RCC 7860 (cell line): ENCODE results near the gene CYP11A1.

ENCODE experiments used
- DNase-seq: peaks from one replicate; pipeline ENCODE4 v3.0.0-alpha.2; 2015; ENCODE audit warnings: low spot score
- FAIRE-seq: peaks from 2 replicates; lab custom pipeline; 2012; peaks lifted over from hg19 to GRCh38; lab: Jason Lieb, UNC

Gene CYP11A1

DNA sequence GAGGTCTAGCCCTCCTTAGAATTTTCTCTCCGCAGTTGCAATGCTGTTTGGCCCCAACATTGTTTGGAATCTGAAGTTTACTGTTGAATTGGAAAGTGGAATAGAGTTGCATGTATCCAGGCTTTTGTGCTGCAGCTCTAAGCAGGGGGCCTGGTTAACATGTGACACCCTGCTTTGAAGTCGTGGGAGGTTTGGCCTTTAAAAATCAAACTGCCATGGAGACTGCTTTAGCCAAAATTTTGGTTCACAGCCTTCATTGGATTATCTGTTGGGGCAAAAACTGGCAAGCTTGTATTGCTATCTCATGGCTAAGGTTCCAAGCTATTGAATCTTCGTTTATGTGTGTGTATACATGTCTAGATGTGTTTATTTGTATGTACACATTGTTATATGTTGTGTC lies 15.8 kb downstream of the CYP11A1 start:
- FAIRE-seq (no peak), DNase-seq (no peak)

DNA sequence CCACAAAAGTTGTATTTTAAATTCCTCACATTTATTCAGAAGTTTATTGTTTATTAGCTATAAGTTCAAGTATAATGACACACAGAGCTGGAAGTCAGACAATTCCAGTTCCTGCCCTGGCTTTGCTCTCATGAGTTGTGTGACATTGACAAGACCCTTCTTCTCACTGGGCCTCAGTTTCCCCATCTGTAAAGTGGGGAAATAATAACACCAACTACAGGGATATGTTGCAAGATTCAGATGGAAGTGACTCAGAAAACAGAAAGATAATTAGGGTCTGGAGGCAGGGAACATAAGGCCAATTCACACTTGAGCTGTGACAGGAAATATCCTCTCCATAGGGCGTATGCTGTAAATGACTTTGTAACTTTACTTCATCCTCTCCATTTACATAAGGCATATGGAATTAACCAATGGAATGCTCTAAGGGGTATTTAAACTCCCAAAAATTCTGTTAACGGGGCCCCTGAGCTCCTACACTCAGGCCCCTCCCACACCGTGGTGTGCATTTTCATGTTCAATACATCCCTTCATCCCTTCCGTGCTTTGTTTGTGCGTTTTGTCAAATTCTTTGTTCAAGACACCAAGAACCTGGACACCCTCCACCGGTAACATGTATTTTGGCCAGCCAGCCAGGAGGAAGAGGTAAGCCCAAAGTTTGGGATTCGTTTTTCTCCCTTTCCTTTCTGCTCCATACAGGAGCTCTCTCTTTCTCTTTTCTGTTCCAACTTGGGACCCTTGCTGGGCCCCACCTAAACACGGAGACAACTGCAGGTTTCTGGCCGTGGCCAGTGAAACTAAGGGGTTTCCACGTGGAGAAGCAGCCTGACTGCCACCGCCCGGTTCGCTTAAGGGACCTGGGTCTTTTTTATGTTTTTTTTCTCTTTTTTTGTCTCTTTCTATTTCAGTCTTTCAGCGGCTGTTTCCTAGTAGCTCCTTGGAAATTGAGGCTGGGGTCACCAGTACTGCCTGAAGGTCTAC lies 16.9 kb downstream of the CYP11A1 start:
- DNase-seq = no peak

DNA sequence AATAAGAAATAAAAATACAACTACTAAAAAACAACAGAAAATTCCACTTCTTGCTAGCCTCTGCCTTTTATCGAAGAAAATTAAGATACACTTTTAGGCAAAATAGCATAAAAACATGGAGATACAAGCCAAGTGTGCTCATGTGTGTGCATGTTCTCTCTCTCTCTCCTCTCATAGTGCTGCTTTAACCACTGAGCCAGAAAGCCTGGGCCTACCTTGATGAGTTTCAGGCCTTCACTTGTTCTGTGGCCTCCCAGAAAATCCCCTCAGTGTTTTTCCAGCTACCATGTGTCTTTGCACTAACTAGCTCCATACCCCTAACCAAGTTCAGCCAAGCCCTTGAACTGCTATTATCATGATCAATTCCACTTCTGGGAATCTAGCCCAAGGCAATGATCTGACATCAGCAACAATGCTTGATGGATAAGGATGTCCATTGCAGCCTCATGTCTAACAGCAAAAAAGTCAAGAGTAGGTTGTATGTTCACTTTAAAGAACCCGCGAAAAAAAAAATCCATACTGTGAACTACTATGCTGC lies 18.1 kb downstream of the CYP11A1 start:
- DNase-seq (no peak), FAIRE-seq (no peak)

More for the DNA sequence above, 16.9 kb downstream of the CYP11A1 start:
- FAIRE-seq = no peak

GRCh38 chr15:74347757-74348250 lies 19.6 kb downstream of the CYP11A1 start:
- no peak for DNase-seq
- no peak for FAIRE-seq

GRCh38 chr15:74345051-74345450 lies 22.4 kb downstream of the CYP11A1 start:
- FAIRE-seq (no peak), DNase-seq (peak; percentile 29)

DNA sequence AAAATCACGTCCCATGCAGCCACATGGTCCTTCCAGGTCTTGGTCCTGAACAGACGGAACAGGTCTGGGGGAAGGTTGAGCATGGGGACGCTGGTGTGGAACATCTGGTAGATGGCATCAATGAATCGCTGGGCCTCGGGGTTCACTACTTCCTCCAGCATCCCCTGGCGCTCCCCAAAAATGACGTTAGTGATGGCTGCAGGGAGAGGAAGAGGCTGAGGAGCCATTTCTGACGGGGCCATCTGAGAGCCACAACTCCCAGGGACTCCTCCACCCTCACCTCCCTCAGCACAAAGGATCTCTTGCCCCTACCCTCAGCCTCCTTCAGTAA lies 23.7 kb downstream of the CYP11A1 start:
- no peak for FAIRE-seq
- no peak for DNase-seq

DNA sequence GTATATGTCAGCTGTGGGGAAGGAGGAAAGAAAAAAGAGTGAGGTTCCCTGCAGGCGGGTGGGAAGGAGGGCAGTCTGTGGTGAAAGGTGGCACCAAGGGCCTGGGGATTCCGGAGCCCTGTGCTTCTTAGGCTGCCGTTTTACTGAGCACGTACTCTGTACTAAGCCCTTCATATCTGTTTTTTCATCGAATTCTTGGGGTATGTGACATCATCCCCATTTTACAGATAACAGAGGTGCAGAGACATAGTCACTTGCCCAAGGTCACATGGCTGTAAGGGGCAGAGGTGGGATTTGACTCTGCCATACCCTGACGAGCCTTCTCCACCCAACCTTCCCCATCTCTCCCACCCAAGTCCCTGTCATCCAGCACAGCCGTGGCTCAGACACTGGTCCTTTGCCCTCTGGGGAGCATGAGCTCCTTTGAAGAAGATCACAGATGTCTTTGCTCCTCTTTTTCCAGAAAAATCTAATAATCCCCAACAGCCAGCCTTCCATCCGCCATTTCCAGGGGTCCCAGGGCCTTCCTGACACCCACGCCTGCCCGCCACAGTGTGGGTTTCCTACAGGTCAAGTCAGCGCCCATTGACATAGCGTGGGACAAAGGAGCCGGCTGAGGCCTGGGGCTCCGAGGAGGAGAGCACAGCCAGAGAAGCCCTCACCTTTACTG lies 24.2 kb downstream of the CYP11A1 start:
- FAIRE-seq = no peak
- DNase-seq = no peak

DNA sequence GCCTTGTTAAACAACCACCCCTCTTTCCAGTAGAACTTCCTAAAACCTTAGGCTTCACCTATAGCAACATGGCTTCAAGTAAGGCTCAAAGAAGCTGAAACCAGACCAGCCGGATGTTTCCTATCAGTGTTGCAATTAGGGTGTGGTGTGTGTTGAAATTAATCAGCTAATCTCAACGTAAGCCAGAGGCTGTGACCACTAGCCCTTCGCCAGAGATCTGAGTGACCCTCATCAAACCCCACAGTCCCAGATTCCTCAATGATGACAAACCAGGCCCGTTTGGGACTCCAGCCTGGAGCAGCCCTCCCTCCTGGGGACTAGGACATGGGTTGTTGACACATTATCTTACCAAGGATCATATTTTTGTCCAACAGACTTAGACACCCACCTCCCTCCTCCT lies 27.3 kb downstream of the CYP11A1 start:
- DNase-seq (no peak), FAIRE-seq (no peak)

DNA sequence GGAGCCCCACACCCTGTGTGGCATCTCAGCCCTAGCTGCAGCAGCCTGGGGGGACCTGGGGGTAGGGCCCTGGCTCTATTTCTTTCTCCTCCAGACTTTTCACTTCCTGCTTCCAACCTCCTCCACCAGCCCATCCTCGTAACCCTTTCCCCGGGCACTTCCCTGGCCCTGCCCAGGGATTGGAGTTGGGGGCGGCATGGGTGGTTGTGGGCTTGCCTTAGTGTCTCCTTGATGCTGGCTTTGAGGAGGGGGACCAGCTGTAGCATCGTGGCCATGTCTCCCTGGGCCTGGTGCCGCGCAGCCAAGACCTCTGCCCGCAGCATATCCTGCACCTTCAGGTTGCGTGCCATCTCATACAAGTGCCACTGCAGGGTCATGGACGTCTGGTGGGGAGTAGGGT lies 28.1 kb downstream of the CYP11A1 start:
- FAIRE-seq = no peak

GRCh38 chr15:74338676-74339075 lies 28.8 kb downstream of the CYP11A1 start:
- DNase-seq (no peak), FAIRE-seq (no peak)

More for the DNA sequence above, 28.1 kb downstream of the CYP11A1 start:
- DNase-seq = no peak

GRCh38 chr15:74337607-74338211 lies 29.7 kb downstream of the CYP11A1 start:
- DNase-seq = no peak
- FAIRE-seq = no peak

DNA sequence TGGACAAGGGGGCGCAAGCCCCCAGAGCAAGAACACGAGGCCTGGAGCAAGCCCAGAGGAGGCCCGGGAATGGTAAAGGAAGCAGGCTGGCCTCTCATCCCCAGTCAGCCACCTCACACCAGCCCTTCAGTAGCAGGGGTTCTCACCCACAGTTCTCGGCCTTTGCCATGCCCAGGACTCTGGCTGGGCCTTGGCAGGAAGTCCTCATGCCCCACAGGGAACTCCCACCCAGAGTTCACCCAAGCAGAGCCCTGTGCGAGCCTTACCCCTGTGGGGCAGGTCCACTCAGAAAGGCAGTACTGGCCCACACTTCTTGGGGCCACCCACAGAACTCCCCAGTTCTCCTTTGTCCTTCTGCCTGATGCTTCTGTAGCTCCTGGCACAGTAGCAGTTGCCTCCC lies 30.3 kb downstream of the CYP11A1 start:
- DNase-seq (no peak), FAIRE-seq (no peak)

GRCh38 chr15:74336061-74337005 lies 31.1 kb downstream of the CYP11A1 start:
- DNase-seq = peak; percentile 22
- FAIRE-seq = no peak

GRCh38 chr15:74335396-74335795 lies 32.0 kb downstream of the CYP11A1 start:
- DNase-seq = no peak
- FAIRE-seq = no peak

DNA sequence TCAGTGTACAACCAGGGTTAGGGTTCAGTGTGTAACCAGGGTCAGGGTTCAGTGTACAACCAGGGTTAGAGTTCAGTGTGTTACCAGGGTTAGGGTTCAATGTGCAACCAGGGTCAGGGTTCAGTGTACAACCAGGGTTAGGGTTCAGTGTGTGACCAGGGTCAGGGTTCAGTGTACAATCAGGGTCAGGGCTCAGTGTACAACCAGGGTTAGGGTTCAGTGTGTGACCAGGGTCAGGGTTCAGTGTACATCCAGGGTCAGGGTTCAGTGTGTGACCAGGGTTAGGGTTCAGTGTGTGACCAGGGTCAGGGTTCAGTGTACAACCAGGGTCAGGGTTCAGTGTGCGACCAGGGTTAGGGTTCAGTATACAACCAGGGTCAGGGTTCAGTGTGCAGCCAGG lies 33.3 kb downstream of the CYP11A1 start:
- FAIRE-seq (no peak), DNase-seq (no peak)

DNA sequence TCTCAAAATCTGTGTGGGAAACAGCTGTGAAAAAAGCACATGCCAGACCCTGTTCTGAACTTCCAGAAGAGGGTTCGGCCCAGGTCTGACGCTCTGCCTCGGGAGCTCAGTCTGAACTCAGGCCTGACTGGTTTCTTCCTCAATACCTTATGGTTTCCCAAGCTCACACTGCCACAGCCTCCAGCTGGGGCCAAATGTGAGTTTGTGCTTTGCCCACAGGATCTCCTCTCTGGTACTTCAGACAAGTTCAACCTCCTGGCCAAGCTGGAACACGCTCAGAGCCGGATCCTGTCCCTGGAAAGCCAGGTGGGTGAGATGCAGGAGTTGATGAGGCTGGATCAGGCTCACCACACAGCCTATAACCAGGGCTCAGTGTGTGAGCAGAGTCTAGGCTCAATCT lies 33.8 kb downstream of the CYP11A1 start:
- FAIRE-seq (no peak), DNase-seq (no peak)

DNA sequence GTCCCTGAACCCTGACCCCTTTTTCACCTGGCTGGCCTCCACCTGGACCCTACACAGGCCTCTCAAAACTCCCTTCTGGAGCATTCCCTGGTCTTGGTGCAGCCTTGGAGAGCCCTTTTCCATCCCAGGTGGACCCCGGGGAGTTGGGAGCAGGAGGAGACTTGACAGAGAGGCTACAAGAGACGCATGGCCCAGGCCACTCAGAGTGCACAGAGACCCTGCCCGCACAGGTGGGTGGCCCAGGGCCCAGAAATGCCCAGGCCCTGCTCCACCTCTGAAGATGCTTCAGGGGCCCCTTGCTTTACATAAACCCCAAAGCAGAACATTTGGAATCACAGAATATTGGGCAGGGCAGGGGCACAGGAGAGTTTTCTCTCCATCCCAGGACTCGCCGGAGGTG lies 34.4 kb downstream of the CYP11A1 start:
- DNase-seq (no peak), FAIRE-seq (no peak)

- DNase-seq = no peak
- no peak for FAIRE-seq
Observed at GRCh38 chr15:74332611-74333010, 34.8 kb downstream of the CYP11A1 start.

DNA sequence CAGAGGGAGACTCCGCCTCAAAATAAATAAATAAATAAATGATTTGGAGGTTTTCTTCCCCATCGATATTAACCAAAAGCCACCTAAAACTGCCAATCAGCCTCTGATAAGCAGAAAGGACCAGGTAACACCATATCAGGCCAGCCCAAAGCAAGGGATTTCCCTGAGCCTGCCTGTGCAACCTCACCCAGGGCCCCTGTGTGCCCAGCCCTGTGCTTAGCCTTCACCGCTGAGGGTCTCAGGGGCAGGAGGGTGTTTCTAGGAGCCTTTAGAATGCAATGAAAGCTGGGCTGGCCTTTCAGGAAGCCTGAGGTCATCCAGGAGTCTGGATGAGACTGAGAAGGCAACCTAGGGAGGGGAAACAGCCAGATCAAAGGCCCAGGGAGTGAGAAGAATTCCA lies 35.4 kb downstream of the CYP11A1 start:
- DNase-seq (no peak), FAIRE-seq (no peak)

DNA sequence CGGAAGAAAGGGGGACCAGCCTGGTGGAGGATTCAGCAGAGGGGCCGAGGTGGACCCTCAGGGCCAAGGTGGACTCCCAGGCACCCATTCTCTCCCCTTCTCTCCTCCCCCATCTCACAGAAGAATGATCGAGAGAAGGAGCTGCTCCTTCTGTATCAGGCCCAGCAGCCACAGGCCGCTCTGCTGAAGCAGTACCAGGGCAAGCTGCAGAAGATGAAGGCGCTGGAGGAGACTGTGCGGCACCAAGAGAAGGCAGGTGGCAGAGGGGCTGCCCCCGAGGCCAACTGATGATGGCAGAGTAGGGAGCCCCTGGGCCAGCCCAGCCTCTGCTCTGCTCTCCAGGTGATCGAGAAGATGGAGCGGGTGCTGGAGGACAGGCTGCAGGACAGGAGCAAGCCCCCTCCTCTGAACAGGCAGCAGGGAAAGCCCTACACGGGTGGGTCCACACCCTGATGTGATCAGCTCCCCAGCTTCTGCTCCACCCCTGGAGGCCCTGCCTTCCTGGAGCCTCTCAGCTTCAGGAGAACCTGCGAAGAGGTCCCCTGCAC lies 36.5 kb downstream of the CYP11A1 start:
- no peak for FAIRE-seq
- no peak for DNase-seq
